NCI-H226 (cell line): Measurements from ENCODE around the gene ZNF460.

Source experiments
- DNase-seq: peaks from one replicate; pipeline ENCODE4 v3.0.0-alpha.2; 2015

Gene ZNF460

GRCh38 chr19:57280962-57281400 lies 696 bp downstream of the ZNF460 start:
- DNase-seq, result no peak

DNA sequence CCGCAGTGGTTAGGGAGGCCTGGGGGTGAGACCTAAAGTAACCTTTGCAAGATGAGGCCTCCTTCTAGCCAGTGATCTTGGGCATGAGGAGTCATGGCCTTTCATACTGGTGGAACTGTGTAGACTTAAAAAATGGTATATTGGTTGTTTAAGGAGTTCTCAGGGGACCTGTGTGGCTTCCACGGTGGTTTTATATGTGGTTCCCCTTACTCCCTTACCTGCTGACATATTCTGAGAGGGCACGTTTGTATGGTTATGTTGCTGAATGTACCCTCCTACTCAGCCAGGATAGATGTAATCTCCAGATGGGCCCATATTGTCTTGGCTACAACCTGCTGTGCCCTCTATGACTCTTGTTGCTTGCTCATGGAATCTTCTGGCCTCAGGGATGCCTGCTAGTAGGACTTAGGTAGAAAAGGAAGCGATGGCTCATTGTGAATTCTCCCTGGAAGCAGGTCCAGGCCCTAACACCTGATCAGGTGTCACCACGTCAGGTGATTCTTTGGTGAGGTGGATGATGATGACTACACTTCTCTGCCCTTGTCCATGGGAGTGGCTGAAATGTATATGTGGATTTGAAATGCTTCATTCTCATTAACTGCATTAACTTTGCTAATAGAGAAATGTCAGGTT lies 1.8 kb downstream of the ZNF460 start:
- DNase-seq, result no peak

DNA sequence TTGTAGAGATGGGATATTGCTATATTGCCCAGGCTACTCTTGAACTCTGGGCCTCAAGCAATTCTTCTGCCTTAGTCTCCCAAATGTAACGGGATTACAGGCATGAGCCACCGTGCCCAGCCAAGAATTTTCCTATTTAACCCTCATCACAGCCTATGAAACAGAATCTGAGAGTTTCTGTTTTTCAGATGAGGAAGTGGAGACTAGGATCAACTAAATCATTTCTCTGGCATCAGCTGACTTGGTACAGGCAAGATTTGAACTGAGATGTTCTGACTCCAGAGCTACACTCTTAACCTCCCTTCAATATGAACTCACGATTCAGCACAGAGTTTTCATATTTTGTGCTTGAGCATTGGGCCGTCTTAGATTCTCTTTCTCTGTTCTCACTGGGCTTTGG lies 8.1 kb downstream of the ZNF460 start:
- DNase-seq, result no peak

DNA sequence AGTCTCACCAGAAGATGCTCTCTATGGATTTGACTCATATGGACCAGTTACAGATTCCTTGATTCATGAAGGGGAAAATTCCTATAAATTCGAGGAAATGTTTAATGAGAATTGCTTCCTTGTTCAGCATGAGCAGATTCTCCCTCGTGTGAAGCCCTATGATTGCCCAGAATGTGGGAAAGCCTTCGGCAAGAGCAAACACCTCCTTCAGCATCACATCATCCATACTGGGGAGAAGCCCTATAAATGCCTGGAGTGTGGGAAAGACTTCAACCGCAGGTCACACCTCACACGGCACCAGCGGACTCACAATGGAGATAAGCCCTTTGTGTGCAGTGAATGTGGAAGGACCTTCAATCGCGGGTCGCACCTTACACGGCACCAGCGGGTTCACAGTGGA lies 10.7 kb downstream of the ZNF460 start:
- DNase-seq, result no peak

DNA sequence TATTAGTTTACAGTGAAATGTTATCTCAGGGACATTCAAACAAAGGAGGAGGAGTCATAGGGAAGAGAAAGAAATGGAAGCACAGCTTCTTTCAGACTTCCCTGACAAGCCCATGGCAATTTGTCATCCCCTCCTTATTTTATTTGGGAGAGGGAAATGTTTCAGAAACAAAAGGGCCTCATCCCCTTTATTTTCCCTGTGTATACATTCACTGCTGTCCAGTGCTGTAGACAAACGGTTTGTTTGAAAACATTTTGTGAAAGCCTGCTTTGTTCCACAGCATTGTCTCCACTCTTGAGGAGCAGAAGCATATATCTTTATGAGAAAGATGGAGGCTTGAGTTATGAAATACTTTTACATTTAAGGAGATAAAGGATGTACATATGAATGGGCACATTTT lies 12.3 kb downstream of the ZNF460 start:
- DNase-seq, result no peak

- no peak for DNase-seq
Observed at GRCh38 chr19:57293719-57294118, 13.4 kb downstream of the ZNF460 start.

DNA sequence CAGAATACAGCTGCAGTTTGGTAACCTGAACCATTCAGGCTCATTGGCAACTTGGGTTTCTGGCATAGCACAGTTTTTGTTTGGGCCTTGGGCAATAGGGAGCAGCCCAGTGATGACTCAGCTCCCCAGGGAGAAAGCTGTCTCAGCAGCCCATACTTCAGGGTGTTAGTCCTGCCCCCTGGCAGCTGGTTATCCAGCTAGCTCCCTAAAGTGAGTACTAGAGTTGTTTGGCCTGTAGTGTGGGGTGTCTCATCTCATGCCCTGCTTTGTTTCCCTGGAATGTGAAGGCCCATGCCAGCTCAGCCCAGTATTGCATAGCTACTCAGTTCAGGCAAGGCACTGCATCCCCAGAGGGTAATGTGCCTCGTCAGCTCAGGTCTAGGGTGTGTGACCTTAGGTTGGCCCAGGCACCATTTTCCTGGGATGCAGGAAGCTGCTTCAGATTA lies 21.8 kb downstream of the ZNF460 start:
- peak; percentile 99 for DNase-seq

- DNase-seq, result peak; percentile 31
Observed at GRCh38 chr19:57302727-57303401, 22.6 kb downstream of the ZNF460 start.

- DNase-seq, result no peak
Observed at GRCh38 chr19:57305056-57305455, 24.8 kb downstream of the ZNF460 start.

GRCh38 chr19:57308514-57308913 lies 28.2 kb downstream of the ZNF460 start:
- no peak for DNase-seq

DNA sequence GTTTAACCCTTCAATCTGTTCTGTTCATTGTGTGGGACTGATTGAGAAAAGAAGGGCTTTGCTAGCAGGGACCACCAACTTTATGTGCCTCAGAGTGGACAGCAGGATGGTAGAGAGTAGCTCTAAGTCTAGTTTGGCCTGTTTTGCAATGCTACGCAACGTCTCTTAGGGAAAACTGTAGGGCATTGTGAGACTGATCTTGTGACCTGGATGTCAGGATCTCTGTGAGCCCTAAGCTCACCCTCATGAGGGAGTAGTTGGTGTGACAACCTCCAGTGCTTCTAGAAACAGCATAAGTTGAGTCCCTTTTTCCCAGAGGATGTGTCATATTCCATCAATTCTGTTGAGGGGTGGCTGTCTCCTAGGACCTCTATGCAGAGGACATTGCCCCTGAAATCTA lies 30.5 kb downstream of the ZNF460 start:
- no peak for DNase-seq

DNA sequence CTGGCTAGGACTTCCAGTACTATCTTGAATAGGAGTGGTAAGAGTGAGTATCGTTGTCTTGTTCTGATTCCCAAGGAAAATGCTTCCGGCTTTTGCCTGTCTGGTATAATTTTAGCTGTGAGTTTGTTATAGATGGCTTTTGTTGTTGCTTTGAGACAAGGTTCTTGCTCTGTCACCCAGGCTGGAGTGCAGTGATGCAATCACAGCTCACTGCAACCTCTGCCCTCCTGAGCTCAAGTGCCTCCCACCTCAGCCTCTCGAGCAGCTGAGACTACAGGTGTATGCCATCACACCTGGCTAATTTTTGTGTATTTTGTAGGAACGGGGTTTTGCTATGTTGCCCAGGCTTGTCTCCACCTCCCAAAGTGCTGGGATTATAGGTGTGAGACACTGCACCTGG lies 33.9 kb downstream of the ZNF460 start:
- no peak for DNase-seq

GRCh38 chr19:57317503-57317902 lies 37.2 kb downstream of the ZNF460 start:
- no peak for DNase-seq

DNA sequence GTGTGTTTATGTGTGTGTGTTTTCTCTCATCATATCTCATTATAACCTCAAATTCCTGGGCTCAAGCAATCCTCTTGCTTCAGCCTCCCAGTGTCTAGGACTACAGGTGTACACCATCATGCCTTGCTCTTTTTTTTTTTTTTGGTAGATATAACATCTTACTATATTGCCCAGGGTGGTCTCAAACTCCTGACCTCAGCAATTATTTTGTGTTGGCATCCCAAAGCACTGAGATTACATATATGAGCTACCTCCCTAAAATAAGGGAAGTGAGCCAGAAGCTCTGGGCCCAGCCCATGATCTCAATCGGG lies 39.5 kb downstream of the ZNF460 start:
- no peak for DNase-seq

DNA sequence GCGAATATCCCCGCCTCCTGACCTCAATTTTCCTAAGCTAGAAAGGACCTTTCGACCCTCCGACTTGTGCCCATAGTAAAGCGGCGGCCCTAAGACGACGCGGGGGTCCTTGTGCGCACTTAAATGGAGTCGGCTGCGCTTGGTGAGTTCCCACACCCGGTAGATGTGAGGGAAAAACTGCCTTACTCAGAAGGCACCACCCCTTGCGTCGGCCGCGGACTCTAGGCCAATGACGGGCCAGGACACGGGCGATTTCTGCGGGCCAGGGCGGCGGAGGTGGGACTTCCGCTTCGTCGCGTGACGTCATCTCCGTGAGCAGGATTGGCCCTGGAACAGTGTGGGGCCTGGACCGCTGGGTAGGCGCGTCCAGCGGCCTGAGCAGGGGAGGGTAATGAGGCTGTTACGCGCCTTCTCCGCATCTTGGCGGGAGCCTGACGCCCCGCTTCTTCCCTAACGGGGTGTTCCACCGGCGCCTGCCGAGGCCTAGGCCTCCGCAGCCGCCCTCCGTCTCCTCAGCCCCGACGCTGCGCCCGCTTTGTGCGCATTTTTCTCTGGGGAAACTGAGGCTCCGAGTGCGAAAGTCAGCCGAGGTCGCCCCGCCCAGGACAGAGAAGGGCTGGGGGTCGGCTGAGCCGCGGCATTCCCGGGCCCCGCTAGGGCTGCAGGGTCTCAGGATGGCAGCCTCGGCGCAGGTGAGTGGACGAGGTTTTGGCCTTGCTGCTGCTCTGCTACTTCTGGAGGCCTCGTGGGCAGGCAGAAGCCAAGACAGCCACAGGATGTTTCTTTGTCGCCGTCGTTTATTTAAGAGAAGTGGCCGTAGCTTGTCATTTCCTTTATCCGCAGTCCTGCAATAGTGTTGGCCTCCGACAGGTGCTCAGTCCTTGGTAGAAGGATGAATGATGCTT lies 40.1 kb downstream of the ZNF460 start, which contains the start of gene ZNF543:
Gene ZNF543 (plus strand): TSS at position 293 of the 905 bp plus-strand sequence. CDS start 382 bp downstream, at position 675.
- DNase-seq, result peak; percentile 100

GRCh38 chr19:57321116-57321515 lies 40.8 kb downstream of the ZNF460 start:
- no peak for DNase-seq

GRCh38 chr19:57321751-57322150 lies 41.5 kb downstream of the ZNF460 start:
- DNase-seq, result no peak

- no peak for DNase-seq
Observed at GRCh38 chr19:57324992-57325391, 44.7 kb downstream of the ZNF460 start.

DNA sequence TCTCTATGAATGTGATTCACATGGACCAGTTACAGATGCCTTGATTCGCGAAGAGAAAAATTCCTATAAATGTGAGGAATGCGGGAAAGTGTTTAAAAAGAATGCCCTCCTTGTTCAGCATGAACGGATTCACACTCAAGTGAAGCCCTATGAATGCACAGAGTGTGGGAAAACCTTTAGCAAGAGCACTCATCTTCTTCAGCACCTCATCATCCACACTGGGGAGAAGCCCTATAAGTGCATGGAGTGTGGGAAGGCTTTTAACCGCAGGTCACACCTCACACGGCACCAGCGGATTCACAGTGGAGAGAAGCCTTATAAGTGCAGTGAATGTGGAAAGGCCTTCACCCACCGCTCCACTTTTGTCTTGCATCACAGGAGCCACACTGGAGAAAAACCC lies 47.7 kb downstream of the ZNF460 start:
- DNase-seq, result no peak

DNA sequence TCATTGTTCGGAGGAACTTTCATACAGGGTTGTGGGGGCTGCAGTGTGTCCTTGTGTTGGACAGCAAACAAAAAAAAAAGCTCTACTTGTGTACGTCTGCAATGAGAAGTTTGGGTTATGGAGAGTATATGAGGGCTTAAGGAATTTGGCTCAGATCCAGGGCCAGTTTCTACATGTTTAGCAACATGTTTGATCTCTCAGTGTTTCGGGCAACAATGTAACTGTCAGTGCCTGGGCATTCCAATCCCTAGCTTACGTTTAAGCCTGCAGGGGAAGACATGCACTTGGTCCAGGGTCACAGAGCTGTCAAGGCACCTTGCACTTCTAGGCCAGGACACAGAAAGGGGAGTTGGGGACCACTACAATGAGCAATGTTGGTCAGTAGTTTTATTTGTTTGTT lies 53.9 kb downstream of the ZNF460 start:
- no peak for DNase-seq

- no peak for DNase-seq
Observed at GRCh38 chr19:57338877-57339276, 58.6 kb downstream of the ZNF460 start.

DNA sequence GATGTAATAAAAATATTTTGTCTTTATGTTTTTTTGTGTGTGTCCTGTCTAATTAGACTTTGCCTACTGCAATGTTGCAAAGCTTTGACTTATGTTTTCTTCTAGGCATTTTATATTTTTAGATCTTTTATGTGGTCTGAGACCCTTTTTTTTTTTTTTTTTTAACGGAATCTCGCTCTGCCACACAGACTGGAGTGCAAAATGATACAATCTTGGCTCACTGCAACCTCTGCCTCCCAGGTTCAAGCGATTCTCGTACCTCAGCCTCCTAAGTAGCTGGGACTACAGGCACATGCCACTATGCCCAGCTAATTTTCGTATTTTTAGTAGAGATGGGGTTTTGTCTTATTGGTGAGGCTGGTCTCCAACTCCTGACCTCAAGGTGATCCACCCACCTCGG lies 62.3 kb downstream of the ZNF460 start:
- no peak for DNase-seq
